Kidney epithelial cell (primary cell): Measurements from ENCODE around the gene CSF2RB. TPM values are rescaled to one million over a fixed set of nuclear protein-coding genes. Genes with fewer than 3 reads are reported as not detected.

Experiments used
- DNase-seq: peaks from one replicate; pipeline ENCODE4 v3.0.0-alpha.2; 2010; ENCODE audit warnings: low read depth
- H3K27me3 ChIP-seq: 2 replicates; pipeline ENCODE4 v1.6.0; 2011; ENCODE audit warnings: low read length; ENCODE audit not compliant: control insufficient read depth, insufficient read depth
- H3K36me3 ChIP-seq: 2 replicates; pipeline ENCODE4 v1.5.1; 2011; ENCODE audit warnings: low read length; ENCODE audit not compliant: control insufficient read depth, insufficient read depth
- H3K4me3 ChIP-seq: 2 replicates; pipeline ENCODE4 v1.5.1; 2011; ENCODE audit warnings: low read depth, mild to moderate bottlenecking, control low read depth, low read length
- total RNA-seq: library from RNA; depleted of rRNA; stranded (reverse); fragments of >200 nt; gene quantifications from 2 replicates; pipeline ENCODE4 v1.2.3, GENCODE V29; 2015
- TF ChIP-seq, protein P1 (sequence below): IDR thresholded peaks from 2 replicates; pipeline ENCODE4 v1.5.1; 2011; ENCODE audit warnings: mild to moderate bottlenecking, moderate library complexity, low read length, control low read depth, inconsistent platforms; ENCODE audit not compliant: insufficient read depth, poor library complexity, severe bottlenecking

CSF2RB gene
- total RNA-seq, 1 donor from 2014 or later: 1.1 TPM

DNA sequence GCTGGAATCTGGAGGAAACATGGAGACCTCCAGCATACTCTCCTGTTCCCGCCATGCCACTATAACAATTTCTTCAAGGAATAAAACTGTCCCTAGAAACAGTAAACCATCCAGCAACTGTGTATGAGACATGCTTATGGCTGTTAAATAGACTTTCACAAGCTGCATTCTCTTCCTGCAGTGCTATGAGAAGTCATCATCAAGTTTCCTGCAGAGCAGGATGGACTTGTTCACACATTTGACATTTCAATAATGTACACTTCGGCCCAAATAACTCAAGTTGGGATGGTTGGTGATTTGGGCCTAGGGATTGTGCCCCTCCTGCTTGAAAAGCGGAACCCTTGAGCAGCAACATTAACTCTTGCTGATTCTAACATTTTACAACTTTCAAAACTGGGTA is 20.2 kb upstream of the CSF2RB start:
- TF ChIP-seq, protein P1, sequence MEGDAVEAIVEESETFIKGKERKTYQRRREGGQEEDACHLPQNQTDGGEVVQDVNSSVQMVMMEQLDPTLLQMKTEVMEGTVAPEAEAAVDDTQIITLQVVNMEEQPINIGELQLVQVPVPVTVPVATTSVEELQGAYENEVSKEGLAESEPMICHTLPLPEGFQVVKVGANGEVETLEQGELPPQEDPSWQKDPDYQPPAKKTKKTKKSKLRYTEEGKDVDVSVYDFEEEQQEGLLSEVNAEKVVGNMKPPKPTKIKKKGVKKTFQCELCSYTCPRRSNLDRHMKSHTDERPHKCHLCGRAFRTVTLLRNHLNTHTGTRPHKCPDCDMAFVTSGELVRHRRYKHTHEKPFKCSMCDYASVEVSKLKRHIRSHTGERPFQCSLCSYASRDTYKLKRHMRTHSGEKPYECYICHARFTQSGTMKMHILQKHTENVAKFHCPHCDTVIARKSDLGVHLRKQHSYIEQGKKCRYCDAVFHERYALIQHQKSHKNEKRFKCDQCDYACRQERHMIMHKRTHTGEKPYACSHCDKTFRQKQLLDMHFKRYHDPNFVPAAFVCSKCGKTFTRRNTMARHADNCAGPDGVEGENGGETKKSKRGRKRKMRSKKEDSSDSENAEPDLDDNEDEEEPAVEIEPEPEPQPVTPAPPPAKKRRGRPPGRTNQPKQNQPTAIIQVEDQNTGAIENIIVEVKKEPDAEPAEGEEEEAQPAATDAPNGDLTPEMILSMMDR: no peak
- Histone ChIP-seq H3K4me3 (no peak overlapping the region), H3K27me3 (no peaks in the 10 kb centered on the region), H3K36me3 (no peaks in the 10 kb centered on the region)
- no peak for DNase-seq

DNA sequence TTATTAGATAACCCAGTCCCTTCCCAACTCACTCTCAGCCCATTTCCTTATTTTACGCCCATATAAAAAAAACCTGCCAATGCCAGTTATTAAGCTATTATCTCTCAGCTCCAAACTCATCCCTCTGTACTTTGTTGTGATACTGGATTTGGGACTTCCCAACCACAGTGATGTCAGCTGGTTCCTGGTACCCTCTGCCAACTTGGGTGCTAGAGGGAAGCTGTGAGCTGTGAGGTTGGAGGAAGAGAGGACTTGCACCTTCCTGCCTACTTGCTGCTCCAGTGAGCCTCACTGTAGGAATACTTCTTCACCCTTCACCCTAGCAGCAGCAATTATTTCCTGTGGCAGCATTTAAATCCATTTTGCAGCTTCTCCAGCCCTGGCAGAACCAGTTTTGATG is 19.2 kb upstream of the CSF2RB start:
- Histone ChIP-seq H3K36me3 (no peaks in the 10 kb centered on the region), H3K27me3 (no peaks in the 10 kb centered on the region), H3K4me3 (no peak overlapping the region)
- TF ChIP-seq, protein P1: no peak
- DNase-seq: no peak

DNA sequence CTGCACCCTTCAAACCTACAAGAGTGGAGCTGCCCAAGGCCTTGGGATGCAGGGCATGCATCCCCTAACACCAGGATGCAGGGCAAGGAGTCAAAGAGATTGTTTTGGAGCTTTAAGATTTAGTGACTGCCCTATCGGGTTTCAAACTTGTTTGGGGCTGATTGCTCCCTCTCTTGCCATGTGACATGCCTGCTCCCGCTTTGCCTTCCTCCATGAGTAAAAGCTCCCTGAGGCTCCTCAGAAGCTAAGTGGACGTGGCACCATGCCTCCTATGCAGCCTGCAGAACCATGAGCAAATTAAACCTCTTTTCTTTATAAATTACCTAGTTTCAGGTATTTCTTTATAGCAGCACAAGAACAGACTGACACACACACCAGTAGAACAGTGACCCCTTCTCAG is 15.8 kb upstream of the CSF2RB start:
- Histone ChIP-seq H3K36me3 (no peaks in the 10 kb centered on the region), H3K4me3 (no peak overlapping the region), H3K27me3 (no peaks in the 10 kb centered on the region)
- DNase-seq: no peak
- TF ChIP-seq, protein P1: no peak

DNA sequence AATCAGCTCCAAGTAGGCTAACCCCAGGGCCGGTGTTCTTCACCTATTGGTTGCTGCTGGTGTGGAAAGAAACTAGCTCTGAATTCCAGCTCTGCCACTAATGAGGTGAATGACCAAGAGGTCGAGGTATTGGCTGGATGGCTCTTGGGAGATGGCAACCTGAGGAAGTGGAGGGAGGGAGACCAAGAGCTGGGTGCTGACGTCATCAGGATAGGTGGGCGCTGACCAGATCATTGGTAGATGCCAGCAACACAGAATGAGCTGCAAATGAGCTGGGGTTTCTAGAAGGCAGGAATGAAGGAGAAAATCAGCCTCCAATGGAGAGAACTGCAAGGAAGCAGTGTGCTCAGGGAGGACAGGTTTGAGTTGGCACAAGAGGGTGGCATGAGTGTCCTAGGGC is 14.7 kb upstream of the CSF2RB start:
- DNase-seq: no peak
- no peaks in the 10 kb centered on the region for H3K27me3 ChIP-seq
- no peak overlapping the region for H3K4me3 ChIP-seq
- no peaks in the 10 kb centered on the region for H3K36me3 ChIP-seq
- TF ChIP-seq, protein P1: no peak

DNA sequence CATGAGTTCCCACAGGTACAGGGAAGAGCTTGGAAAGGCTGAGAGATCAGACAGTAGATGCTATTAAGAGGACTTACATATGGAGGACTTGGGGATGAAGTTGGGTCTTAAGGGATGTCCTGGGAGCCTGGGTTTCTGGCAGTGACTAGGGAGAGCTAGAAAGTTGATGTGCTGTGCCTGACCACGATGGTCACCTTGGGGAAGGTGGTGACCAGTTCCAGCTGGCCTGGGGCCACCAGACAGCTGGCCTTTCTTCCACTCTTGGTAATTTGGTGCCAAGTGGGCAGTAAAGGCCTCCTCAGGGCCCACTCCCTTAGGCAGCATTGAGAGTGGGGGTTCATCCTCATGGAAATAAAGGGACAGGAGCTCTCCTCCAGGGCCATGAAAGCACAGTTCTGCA is 13.9 kb upstream of the CSF2RB start:
- H3K27me3 ChIP-seq: no peaks in the 10 kb centered on the region
- no peak overlapping the region for H3K4me3 ChIP-seq
- no peaks in the 10 kb centered on the region for H3K36me3 ChIP-seq
- TF ChIP-seq, protein P1: no peak
- DNase-seq: no peak

DNA sequence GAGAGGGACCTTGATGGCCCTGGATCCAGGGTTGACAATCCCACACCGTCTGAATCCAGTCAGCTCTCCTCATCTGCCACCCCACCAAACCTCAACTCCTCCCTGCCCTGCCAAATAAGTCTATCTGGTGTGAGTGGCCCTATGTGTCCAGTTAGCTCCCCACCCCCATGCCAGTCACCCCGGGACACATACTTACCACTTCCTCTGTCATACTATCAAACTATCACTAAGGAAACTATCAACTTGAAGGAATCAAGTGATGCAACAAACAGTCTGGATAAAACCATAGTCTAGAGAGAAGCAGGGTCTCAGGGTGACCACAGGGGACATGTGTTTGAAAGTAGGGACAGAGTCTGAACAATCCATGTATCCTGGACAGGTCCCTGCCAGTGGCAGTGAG is 13.2 kb upstream of the CSF2RB start:
- TF ChIP-seq, protein P1: no peak

More for the DNA sequence above, 13.2 kb upstream of the CSF2RB start:
- Histone ChIP-seq H3K36me3 (no peaks in the 10 kb centered on the region), H3K4me3 (no peak overlapping the region), H3K27me3 (no peaks in the 10 kb centered on the region)
- DNase-seq: no peak
